Left ventricle myocardium inferior (tissue), 1 donor: ENCODE measurements around the gene C1QTNF1. TPM values are rescaled to one million over a fixed set of nuclear protein-coding genes. Genes with fewer than 3 reads are reported as not detected.
"Not testable (repeated sequence)": the region's sequence is repeated elsewhere in the genome, so short reads cannot be mapped to it uniquely, and the experiment has no call there.

ENCODE experiments used
- DNase-seq: peaks from one replicate; pipeline ENCODE4 v3.0.0-alpha.2; 2020
- H3K27ac ChIP-seq: fragments of 200-600 bp; replicated peaks from 2 replicates; pipeline ENCODE4 v1.8.0; 2021
- H3K27me3 ChIP-seq: fragments of 200-600 bp; 2 replicates; pipeline ENCODE4 v1.8.0; 2021; ENCODE audit warnings: low read depth
- H3K36me3 ChIP-seq: fragments of 200-600 bp; 2 replicates; pipeline ENCODE4 v1.8.0; 2021
- H3K4me1 ChIP-seq: fragments of 200-600 bp; 2 replicates; pipeline ENCODE4 v1.8.0; 2021
- H3K4me3 ChIP-seq: fragments of 200-600 bp; 2 replicates; pipeline ENCODE4 v1.8.0; 2021; ENCODE audit warnings: mild to moderate bottlenecking, moderate library complexity
- H3K9me3 ChIP-seq: fragments of 200-600 bp; replicated peaks from 2 replicates; pipeline ENCODE4 v1.8.0; 2021
- intact Hi-C: fragments of 100-400 bp; cut with micrococcal nuclease; formaldehyde crosslinking; loops from one replicate; pipeline ENCODE4 v1.11.0; 2022
- total RNA-seq: library from RNA; stranded (reverse); fragmentation: NEBNext Ultra II Directional; extraction: Animal tissue kit (Norgen Biotek cat#: 25700); gene quantifications from one replicate; pipeline ENCODE4 v1.2.1, GENCODE V29; 2021
- TF ChIP-seq, protein P1 (sequence below): fragments of 200-600 bp; IDR thresholded peaks from 2 replicates; pipeline ENCODE4 v1.8.0; 2021; ENCODE audit warnings: antibody characterized with exemption, mild to moderate bottlenecking, borderline replicate concordance
- donor health status: DM: no; HTN: yes; CAD: no; lungs with severe emphysema.

The C1QTNF1 gene
- total RNA-seq, 1 donor from 2014 or later = 146 TPM

DNA sequence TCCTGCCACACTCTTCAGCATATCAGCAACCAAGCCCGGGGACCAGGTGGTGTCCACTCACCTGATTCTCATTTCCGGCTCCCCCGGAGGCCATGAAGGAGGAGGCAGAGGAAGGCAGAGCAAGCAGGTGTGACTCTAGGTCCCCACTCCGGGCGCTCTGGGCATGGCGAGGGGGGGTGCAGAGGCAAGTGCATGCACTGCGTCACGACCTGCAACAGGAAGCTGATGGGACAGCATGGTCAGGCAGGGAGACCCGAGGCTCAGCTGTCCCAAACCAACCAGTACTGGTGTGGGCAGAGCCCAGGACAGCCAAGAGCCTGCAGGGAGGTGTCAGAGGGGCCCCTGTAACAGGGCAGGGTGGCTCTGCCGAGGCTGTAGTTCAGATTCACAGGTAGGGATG is 48.6 kb downstream of the C1QTNF1 start:
- H3K4me3 ChIP-seq = no peak overlapping the region
- peaks cover 28% of the 10 kb centered on the region for H3K4me1 ChIP-seq
- peaks cover 3% of the 10 kb centered on the region for H3K36me3 ChIP-seq
- TF ChIP-seq, protein P1, sequence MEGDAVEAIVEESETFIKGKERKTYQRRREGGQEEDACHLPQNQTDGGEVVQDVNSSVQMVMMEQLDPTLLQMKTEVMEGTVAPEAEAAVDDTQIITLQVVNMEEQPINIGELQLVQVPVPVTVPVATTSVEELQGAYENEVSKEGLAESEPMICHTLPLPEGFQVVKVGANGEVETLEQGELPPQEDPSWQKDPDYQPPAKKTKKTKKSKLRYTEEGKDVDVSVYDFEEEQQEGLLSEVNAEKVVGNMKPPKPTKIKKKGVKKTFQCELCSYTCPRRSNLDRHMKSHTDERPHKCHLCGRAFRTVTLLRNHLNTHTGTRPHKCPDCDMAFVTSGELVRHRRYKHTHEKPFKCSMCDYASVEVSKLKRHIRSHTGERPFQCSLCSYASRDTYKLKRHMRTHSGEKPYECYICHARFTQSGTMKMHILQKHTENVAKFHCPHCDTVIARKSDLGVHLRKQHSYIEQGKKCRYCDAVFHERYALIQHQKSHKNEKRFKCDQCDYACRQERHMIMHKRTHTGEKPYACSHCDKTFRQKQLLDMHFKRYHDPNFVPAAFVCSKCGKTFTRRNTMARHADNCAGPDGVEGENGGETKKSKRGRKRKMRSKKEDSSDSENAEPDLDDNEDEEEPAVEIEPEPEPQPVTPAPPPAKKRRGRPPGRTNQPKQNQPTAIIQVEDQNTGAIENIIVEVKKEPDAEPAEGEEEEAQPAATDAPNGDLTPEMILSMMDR = no peak
- intact Hi-C loops = no loop called here
- no peak for DNase-seq
- H3K9me3 ChIP-seq = no peaks in the 10 kb centered on the region
- H3K27me3 ChIP-seq = no peaks in the 10 kb centered on the region
- no peak overlapping the region for H3K27ac ChIP-seq

DNA sequence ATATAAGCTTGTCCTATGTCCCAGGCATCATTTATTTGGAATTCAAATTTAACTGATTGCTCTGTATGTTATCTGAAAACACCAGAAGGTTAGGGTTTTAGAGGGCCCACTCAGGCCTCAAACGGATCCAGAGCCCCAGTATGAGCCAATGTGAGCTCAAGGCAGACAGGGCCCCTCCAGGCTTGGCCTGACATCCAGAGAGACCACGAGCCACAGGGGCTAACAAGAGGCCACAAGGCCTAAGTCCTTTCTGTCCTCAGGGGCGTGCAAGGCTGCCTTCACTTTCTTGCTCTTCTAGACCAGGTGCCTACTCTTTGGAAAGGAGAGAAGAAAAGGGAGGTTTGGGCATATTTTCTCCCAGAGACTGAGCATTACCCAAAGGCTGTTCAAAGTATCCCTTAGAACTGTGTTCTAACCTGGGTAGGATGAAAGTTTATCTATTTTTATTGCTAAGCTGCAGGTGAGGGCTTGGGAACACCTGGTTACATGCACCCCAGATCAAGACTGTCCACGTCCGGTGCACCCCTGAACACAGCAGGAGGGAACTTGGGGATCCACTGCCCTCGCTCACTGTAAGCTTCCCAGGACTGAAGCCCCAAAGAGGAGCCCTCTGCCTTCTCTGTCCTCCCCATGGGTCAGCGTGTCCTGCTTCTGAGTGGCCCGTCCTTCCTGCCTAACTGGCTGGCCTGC is 49.2 kb downstream of the C1QTNF1 start:
- H3K4me1 ChIP-seq = peaks cover 34% of the 10 kb centered on the region
- H3K27ac ChIP-seq = no peak overlapping the region
- H3K36me3 ChIP-seq = peaks cover 10% of the 10 kb centered on the region
- no peak overlapping the region for H3K4me3 ChIP-seq
- TF ChIP-seq, protein P1 = no peak
- no peaks in the 10 kb centered on the region for H3K27me3 ChIP-seq
- intact Hi-C loops = no loop called here
- H3K9me3 ChIP-seq = no peaks in the 10 kb centered on the region
- no peak for DNase-seq

DNA sequence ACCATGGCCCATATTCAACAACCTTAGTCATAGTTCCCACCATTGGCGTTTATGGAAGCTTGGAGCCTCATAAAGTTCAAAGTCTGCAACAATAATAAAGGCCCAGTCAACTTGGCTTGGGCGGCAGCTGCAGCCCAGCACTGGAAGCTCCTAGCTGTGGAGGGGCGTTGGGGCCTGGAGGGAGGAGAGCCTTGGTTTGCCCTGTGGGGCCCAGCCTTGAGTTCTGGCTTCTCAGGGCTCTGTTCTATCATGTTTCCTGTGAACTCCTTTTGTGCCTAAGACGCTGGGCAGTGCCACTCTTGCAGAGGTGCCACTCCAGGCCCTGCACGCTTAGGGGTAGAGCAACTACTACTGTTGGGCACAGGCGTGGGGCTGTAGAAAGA is 49.7 kb downstream of the C1QTNF1 start:
- H3K27me3 ChIP-seq = no peaks in the 10 kb centered on the region
- TF ChIP-seq, protein P1 = no peak
- intact Hi-C loops = no loop called here
- no peaks in the 10 kb centered on the region for H3K9me3 ChIP-seq
- no peak for DNase-seq
- H3K4me3 ChIP-seq = no peak overlapping the region
- peaks cover 15% of the 10 kb centered on the region for H3K36me3 ChIP-seq
- peaks cover 34% of the 10 kb centered on the region for H3K4me1 ChIP-seq
- H3K27ac ChIP-seq = no peak overlapping the region

DNA sequence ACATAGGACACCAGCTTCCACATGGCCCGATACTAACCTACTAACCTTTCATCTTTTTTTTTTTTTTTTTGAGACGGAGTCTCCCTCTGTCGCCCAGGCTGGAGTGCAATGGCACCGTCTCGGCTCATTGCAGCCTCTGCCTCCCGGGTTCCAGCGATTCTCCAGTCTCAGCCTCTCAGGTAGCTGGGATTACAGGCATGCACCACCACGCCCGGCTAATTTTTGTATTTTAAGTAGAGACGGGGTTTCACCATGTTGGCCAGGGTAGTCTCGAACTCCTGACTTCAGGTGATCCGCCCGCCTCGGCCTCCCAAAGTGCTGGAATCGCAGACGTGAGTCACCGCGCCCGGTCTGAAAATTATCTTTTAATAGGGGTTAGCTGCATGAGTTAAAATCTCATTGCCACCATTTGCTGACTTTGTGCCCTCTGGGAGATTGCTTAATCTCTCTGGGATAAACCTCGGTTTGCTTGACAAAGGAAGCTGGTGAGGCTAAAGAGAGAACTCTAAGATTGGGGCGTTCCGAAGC is 50.2 kb downstream of the C1QTNF1 start:
- DNase-seq, H3K9me3 ChIP-seq, intact Hi-C loops, H3K27me3 ChIP-seq: not testable (repeated sequence)
- H3K36me3 ChIP-seq = peaks cover 20% of the 10 kb centered on the region
- H3K4me1 ChIP-seq = peaks cover 34% of the 10 kb centered on the region
- peak overlapping the region; percentile 92 for H3K4me3 ChIP-seq
- peak overlapping the region; percentile 95 for H3K27ac ChIP-seq

DNA sequence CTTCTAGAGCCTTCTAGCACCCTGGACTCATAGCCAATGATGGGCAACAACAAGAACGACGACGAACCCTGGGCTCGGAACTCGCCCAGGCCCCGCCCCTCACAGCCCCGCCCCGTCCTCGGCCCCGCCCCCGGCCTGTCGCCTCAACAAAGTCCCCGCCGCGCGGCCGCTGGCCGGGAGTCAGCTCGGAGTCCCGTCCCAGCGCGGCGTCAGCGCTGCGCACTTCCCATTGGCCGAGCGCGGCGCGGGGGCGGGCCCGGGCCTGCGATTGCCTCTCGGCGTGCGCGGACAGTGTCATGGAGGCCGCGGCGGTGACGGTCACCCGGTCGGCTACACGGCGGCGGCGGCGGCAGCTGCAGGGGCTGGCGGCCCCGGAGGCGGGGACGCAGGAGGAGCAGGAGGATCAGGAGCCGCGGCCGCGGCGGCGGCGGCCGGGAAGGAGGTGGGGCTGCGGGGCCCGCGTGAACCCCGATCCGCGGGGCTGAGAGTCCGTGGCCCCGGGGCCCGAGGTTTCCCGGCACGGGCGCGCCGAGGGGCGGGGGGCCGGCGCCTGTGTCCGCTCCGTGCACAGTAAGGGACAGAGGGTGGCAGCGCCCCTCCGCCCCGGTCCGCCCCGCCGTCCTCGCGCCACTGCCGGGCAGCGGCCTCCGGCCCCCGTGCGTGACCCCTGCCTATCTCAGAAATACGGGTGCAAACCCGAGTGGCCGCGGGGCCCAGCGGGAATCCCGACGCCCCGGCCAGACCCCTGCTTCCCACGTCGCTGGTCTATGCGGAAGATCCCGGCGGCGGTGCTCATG is 50.9 kb downstream of the C1QTNF1 start, which contains the start of gene ENGASE:
Gene ENGASE (plus strand): TSS at position 176 of the 797 bp plus-strand sequence. CDS start 121 bp downstream, at position 297.
- Histone ChIP-seq H3K4me3 (peak within 1 kb of the TSS; percentile 92), H3K36me3 (peaks cover 27% of the 10 kb centered on the region), H3K27me3 (no peaks in the 10 kb centered on the region), H3K27ac (peak within 1 kb of the TSS; percentile 95), H3K9me3 (no peaks in the 10 kb centered on the region), H3K4me1 (peaks cover 34% of the 10 kb centered on the region)
- TF ChIP-seq, protein P1 = no peak
- peak; percentile 96 for DNase-seq
- intact Hi-C loops = no loop called here

DNA sequence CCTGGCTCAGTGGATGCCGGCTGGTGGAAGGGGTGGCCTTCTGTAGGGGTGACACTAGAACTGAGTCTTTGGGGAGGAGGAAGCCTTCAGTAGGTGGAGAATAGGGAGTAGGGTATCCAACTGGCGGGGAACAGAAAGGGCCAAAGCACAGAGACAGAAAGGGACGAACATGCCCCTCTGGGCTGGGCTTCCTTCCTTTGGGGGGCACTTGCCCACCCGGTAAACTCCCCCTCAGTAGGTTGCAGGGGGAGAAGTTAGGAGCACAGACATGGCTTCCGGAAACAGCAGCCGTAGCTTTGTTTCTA is 51.4 kb downstream of the C1QTNF1 start:
- Histone ChIP-seq H3K36me3 (peaks cover 32% of the 10 kb centered on the region), H3K4me3 (peak overlapping the region; percentile 92), H3K4me1 (peaks cover 34% of the 10 kb centered on the region), H3K9me3 (no peaks in the 10 kb centered on the region), H3K27ac (peak overlapping the region; percentile 95), H3K27me3 (no peaks in the 10 kb centered on the region)
- TF ChIP-seq, protein P1 = no peak
- intact Hi-C loops = no loop called here
- no peak for DNase-seq
